Astrocyte (in vitro differentiated cells and primary cell): ENCODE data around the gene KRTAP1-3.

Experiments
- CTCF ChIP-seq: IDR thresholded peaks from 2 replicates; pipeline ENCODE4 v1.5.1; 2011; ENCODE audit warnings: low read depth, mild to moderate bottlenecking, inconsistent platforms, low read length, moderate library complexity; ENCODE audit not compliant: insufficient read depth
- EZH2 ChIP-seq: IDR thresholded peaks from 2 replicates; pipeline ENCODE4 v1.6.1; 2012; ENCODE audit warnings: mild to moderate bottlenecking, low read length, inconsistent platforms; ENCODE audit not compliant: insufficient read depth

GRCh38 chr17:41026715-41027471, 7.8 kb downstream of the KRTAP1-3 start, which contains the start of gene KRTAP1-5:
- no peak for TF ChIP-seq CTCF
- TF ChIP-seq EZH2, result no peak
